Ammon's horn (tissue), 1 donor: Measurements from ENCODE around the gene AP2B1.
"Not testable (repeated sequence)": the region's sequence is repeated elsewhere in the genome, so short reads cannot be mapped to it uniquely, and the experiment has no call there.

Experiments used
- DNase-seq: peaks from one replicate; pipeline ENCODE4 v3.0.0-alpha.2; 2016; ENCODE audit warnings: low spot score

The AP2B1 gene

DNA sequence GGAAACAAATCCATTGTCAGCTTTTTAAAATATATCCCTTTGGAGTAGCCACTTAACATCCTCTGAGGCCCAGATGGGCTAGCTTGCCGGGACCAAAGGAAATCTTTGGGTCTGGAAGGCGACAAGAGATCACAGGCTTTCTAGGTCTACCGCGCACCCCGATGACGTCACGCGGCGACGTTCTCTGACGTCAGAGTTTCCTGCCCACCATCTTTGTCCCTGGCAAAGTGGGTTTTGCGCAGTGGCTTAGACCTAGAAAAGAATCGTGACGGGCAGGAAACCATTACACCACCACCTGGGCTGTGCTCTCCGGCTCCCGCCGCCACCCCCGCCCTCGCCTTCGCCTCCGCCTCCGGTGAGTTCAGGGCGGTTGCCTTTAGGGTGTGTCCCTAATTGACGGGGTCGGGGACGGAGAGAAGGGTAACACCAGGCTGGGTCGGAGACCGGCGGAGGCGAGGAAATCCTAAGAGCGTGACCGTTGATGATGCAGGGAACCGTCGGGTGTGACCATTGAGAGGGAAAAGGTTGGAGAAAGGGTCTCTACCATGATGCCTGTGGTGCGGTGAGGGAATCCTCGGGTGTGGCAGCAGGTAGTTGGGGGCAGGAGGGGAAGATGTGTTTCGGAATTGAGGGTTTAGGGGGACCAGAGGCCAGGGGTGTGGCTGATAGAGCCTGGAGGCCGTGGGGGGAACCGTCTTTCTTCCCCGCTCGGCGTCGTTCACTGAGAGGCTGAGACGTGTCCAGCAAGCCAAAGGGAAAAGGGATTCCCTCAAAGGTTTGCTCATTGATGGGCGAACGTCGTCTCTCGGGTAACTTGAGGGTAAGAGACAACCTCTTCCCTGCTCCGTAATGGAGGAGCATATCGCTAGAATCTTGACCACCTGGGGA is at the start of gene AP2B1:
TSS of gene AP2B1 (plus strand) at position 249 of the 888 bp plus-strand sequence. CDS start 6,709 bp downstream, outside the sequence.
- peak; percentile 95 for DNase-seq

DNA sequence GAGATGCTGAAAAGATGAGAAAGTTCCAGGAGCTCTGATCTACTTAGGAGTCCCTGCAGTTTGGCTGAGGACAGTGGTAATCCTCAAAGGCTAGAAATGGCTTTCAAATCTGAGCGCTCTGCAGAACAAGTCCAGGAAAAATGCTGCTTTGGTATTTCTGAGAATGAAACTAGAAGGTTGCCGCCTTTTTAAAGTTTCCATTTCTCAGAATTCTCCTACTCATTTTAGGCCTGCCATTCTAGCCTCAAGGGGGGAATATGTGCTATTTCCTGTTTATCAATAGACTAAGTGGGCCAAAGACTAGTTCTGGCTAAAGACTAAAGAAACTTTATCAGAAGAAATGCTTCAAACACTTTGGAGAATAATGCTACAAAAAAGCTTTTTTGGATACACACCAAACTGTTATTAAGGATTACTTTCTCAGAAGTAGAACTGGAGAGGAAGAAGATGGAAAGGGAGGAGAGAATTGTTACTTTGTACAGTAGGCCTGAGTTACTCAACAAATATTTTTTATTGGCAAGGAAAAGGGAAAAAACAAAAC is 49.5 kb upstream of the AP2B1 start, which contains the start of gene SLFN12L:
TSS of gene SLFN12L (minus strand) at position 78 of the 541 bp plus-strand sequence. CDS start 15,314 bp downstream, outside the sequence.
- no peak for DNase-seq

DNA sequence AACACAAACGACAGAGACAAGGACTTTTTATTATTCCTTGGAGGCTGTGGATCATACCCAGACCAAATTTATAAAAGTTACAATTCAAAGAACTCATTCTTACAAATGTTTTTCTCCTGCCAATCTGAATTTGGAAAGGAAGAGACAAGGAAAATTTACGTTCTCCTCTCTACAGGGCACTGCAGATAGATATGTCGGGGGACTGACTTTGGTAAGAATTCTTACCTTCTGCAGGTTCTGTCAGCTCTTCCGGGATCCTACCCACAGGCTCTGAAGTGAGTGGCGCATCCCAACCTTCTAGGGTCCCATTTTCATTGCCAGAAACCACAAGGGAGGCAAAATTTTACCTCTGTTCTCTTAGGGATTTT is 47.5 kb upstream of the AP2B1 start:
- no peak for DNase-seq

DNA sequence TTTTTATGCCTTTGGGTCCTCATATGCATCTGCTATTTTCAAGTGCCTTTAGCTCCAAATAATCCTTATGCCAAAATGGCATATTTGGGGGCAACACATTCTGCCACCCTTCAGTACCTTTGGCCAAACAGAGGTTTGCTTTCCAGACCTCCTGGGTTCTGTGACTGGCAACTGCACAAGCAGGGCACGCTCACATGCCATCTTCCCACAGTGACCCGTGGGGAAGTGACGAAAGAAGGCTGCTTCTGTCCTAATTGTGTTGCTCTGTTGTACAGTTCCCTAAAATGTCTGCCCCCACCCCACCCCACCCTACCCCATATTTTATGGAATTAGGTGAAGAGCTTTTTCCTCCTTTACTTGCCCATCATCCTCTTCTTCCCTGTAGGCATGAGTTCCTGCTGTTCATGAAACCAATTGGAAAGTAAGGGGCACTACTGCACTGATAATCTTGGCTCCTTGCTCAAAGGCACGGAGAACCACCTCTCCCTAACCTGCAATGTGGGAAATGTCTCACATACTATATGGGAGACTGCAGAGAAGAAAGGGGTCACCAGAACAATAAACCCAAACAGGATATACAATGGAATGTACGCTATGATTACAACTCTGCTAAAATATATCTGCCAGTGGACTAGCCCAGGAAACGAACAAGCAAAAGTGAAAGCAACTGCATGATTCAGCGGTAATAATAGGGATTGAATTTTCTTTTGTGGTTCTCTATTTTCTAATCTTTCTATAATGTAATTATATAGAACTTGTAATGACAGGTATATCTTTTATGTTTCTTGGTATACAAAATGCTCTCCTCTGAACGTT is 46.3 kb upstream of the AP2B1 start:
- DNase-seq, result peak; percentile 46

DNA sequence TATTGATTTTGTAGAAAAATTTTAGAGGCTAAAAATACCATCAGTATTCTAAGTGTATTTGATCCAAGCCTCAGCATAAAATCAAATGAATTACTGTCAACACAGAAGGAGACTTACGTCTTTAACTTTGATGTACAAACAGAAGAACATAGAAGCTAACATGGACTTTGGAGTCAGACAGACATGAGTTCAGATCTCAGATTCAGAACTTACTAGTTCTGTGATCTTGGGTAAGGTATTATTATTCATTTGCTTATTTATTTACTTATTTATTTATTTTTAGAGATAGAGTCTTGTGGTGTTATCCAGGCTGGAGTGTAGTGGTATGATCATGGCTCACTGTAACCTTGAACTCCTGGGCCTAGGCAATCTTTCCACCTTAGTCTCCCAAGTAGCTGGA is 45.7 kb upstream of the AP2B1 start:
- no peak for DNase-seq

DNA sequence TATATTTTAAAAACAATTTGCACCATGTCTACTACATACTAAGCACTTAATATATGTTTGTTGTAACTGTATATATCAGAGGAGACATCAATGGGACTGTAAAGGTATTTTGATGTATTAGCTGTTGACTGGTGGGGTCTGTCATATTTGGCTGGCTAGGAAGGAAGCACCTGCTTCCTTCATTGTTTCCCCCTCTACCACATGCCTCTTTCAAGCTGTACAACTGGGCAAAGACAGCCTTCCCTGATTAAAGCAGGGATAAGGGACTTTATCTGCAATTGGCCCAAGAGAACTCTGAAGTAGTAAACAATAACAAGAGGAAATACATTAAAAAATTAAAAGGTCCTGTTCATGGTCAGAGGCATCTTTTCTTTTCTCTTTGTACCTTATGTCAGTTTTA is 44.1 kb upstream of the AP2B1 start:
- no peak for DNase-seq

DNA sequence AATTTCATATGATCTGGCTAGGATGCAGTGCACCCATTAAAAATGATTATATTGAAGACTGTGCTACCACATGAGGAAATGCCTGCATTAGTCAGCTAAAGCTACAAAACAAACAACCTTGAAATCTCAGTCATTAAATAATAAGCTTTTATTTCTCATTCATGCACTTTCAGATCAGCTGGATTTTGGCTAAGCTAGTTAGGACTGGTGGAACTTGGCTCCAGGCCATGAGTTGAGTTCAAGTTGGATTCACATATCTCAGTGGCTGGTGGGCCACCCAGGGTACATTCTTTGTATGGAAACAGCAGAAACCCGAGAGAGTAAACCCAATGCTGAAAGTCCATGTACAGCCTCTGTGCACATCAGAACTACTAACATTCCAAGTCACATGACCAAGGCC is 43.3 kb upstream of the AP2B1 start:
- DNase-seq, result no peak

DNA sequence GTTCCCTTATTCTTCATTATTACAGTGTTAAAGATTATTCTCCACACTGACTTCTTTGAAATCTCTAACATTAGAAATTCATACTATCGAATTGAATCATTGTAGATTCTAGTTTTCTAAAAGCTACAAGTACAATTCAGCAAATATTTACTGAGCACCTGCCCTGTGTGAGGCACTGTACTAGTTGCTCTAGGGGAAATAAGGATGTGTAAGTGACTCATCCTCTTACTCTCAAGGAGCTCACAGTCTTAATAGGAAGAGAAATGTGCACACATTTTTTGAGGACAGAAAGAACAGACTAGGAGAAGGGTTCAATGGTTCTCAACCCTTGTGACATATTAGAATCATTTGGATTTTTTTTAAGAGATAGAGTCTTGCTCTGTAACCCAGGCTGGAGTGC is 42.0 kb upstream of the AP2B1 start:
- DNase-seq, result no peak

DNA sequence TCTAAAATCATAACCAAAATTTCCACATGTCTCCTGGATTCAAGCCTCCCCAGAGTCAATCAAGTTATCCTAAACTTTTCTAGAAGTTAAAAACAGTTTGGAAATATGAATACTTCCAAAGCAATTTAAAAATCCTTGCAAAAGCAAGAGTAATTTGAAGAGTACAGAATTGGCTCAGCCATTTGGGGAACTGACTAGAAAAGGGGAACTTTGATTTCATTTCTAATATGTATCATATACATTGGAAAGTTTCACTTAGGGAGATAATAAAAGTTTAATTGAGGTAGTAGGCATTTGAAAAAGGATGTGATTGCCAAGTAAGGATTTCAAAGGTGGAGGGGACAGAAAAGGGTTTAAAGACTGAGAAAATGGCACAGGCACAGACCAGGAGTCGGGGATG is 40.6 kb upstream of the AP2B1 start:
- no peak for DNase-seq

DNA sequence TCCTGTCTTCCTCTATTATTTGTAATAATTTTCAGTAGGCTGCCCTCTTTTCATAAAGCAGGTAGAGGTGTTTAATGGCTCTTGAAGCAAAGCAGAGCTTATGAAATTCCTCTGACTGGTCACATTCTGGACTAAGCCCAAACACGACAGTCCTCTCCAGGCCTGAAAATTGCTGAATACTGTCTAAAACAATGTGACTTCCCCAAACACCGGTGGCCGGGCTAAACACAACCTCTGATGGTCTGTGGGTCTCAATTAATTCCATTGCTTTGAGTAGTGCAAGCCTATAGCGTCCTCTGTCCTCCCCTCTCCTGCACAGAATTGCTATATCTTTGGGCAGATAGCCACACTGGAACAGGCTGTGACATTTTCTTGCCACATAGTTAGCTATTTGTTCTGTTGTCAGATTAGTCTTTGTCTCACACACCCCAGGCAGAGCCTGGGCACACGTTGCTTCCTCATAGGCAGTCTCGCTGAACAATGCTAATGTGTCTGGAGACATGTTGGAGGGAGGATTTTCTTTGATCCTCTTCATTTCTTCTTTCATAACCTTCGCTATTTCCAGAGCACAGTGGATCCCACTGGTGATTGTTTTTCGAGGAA is 38.8 kb upstream of the AP2B1 start:
- DNase-seq, result peak; percentile 22

DNA sequence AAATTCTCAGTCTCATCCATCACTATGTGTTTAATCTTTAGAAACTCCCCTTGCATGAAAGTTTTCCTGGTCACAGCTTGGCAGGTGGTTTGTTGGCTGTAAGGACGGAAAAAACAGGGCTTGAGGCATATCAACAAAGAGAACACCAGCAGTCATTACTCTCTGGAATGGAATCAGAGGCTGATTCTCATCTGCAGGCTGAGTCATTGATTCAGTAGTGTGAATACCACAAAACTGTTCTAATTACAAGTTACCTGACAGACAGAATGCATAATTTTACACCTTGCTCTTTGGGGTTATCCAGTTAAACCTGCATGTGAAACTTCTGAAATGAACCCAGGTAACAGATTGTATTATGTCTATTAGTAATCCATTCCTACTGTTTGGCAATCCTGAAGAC is 38.1 kb upstream of the AP2B1 start:
- no peak for DNase-seq

DNA sequence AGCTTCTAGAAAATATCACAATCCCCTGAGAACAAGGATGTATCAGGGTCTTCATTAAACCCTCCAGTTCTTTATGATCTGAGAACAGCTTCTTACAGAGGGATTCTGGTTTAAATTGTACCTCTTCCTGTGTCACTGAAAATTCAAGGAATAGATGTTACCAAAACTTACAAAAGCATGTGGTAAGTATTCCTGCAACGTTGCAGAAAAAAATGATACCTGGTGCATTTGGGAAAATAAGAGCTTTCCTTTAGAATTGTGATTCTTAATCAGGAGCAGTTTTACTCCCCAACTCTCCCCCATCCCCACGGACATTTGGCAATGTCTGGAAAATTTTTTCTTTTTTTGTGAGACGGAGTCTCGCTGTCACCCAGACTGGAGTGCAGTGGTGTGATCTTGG is 33.8 kb upstream of the AP2B1 start:
- no peak for DNase-seq

DNA sequence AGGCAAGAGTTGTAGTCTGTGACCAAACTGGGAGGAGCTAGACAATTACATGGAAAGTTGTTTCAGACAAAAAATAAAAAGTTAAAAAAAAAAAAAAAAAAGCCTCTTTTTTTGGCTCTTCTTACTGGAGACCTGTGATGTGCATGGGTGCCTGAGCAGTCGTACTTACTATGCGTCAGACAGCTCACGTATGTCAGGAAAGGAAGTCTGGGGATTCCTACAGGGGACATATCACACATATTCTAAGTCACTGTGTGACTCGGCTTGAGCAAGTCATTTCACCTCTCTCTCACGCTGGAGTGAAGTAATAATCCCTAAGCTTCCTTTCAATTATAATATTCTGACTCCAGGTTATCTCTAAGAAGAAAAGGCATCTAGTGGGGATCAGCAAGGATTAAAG is 32.5 kb upstream of the AP2B1 start:
- DNase-seq, result no peak

DNA sequence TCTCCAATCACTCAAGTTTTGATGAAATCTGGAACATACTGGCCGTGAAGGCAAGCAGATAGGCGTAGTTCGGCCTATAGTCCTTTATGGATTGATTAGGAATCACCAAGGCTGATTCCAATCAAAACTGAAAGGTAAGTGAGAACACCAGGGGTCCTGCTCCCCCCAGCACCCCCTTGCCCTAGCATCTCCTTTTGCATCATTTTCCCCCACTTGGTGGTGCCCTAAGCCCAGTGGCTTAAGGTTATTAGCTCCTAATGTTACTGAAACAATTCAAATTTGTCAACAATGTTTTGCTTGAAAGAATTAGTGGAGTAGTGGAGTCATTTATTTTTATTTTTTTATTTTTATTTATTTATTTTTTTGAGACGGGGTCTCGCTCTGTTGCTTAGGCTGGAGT is 31.4 kb upstream of the AP2B1 start:
- DNase-seq, result no peak

DNA sequence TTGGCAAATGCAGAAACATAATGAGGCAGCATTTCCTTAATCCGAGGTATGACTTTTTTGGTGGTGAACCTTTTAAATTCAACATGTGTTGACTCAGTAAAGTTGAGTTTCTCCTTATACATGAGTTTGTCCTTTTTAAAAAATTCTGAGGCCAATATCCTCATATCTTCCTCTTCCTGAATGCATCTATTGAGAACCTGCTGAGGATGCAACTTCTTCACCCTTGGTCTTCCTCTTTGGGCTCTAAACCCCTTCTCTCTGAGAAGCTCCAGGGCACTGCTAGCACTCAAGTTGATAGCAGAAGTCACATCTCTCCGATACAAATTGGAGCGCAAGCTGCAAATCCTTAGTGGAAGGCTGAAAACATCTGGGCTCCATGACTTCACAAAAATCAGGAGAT is 29.8 kb upstream of the AP2B1 start:
- no peak for DNase-seq

DNA sequence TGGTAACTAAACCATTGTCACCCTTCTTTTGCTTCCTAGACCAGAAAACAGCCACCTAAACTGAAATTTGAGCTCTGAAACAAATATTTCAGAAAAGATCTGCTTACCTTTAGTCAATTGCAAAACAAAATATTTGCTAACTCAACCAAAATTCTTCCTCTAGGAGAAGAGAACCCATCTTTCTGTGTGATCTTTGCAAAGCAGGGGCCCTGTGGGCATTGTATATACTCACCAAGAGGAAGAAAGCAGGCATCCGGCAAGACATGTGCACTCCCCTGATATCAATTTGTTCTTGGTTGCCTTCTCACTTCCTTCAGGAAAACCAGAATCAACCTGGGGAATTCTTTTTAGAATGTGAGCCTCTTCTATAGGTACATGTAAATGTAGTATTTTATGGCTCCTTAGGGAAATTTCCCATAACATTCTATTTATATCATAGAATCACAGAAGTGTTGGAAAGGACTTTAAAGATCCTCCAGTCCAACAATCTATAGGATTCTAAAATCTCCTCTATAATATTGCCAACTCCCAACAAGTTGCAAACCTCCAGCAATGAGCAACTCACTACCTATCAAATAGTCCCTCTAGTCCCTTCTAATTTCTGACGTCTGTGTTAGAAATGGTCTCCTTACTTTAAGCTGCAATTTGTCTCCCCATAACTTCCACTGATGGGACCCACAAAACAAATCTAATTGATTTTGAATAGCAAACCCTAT is 27.5 kb upstream of the AP2B1 start:
- no peak for DNase-seq

DNA sequence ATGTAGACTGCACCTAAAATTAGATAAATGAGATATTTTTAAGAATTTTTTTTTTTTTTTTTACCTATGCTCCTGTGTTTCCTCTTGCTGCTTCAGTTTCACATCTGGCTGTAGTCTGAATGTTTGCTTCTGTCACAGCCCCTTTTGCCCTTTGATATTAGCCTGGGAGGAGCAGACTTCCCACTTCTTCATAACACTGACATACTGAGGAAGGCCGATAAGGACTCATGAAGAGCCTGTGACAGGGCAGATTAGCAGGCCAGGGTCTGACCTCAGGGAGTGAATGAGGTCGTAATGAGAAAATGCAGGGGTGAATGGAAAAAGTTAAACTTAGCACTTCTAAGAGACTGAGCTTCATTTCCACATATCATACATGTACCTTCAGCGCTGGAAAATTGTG is 26.4 kb upstream of the AP2B1 start, which contains the start of gene SLFN14:
TSS of gene SLFN14 (minus strand) at position 117 of the 400 bp plus-strand sequence. CDS start 2,757 bp downstream, outside the sequence.
- no peak for DNase-seq

DNA sequence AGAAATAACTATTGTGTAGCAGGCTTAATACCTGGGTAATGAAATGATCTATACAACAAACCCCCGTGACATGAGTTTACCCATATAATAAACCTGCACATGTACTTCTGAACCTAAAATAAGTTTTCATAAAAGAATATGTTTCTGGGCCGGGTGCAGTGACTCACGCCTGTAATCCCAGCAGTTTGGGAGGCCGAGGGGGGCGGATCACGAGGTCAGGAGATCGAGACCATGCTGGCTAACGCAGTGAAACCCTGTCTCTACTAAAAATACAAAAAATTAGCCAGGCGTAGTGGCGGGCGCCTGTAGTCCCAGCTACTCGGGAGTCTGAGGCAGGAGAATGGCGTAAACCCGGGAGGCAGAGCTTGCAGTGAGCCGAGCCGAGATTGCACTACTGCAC is 23.9 kb upstream of the AP2B1 start:
- DNase-seq, result not testable (repeated sequence)

DNA sequence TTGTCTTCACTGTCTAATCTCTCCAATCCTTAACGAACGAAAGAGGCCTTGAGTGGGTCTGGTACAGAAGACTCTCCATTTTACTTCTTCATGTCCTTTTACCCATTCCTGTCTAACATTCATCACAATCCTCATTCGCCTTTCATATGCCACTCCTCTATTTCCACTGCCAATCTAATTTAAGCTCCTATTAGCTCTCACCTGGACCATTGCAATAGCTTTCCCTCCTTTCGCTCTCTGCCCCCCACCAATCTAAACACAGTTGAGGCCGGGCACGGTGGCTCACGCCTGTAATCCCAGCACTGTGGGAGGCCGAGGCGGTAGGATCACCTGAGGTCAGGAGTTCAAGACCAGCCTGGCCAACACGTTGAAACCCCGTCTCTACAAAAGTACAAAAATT is 20.2 kb upstream of the AP2B1 start:
- DNase-seq, result no peak

DNA sequence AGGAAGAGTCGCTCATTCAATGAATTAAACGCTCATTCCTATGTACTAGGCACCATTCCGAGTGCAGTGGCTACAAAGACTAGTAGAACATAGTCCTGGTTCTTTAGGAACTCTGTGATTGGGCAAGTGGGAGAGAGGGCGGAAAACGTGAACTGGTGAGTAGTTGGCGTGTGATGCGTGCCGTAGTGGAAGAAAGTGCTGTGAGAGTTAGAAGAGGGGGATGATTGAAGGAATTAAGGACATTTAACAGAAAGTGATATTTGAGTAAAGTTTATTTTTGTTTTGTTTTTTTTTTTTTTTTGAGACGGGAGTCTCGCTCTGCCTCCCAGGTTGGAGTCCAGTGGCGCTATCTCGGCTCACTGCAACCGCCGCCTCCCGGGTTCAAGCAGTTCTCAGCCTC is 18.6 kb upstream of the AP2B1 start:
- no peak for DNase-seq

DNA sequence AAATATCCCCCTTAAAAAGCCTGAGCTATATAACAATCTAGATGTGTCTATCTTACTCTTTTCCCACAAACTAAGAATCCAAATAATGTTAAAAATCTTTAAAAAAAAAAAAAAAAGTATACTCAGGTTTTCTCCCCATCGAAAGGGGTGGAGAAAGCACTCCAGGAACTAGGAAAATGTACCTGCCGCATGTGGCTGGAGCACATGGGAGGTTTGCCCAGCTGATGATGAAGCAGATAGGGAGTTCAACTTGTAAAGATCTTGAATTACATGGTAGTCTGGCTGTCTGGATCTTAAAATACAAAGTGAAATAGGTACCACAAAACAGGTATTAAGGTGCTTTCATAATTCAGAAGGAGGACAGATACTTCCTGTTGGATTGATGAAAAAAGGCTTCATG is 17.7 kb upstream of the AP2B1 start:
- DNase-seq, result no peak

DNA sequence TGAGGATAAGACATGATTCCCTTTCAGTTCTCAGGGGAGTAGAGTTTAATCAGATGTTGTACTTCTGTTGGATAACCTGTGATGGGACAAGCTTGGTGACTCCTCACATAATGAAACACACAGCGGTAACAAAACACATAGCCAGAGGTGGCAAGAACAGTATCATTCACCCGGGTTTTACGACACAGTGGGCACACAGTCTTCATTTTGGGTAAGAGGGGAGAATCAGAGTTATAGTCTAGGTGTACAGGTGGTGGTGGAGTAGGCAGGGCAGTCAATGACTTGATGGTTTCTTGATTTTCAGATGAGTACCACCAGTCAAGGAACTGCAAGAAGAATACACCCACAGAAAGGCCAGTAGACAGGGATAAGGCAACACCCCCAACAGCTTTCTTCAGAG is 11.4 kb upstream of the AP2B1 start:
- no peak for DNase-seq
